ENCODE measurements around the gene PCNT.
"Not testable (repeated sequence)": the region's sequence is repeated elsewhere in the genome, so short reads cannot be mapped to it uniquely, and the experiment has no call there.

Gene PCNT

DNA sequence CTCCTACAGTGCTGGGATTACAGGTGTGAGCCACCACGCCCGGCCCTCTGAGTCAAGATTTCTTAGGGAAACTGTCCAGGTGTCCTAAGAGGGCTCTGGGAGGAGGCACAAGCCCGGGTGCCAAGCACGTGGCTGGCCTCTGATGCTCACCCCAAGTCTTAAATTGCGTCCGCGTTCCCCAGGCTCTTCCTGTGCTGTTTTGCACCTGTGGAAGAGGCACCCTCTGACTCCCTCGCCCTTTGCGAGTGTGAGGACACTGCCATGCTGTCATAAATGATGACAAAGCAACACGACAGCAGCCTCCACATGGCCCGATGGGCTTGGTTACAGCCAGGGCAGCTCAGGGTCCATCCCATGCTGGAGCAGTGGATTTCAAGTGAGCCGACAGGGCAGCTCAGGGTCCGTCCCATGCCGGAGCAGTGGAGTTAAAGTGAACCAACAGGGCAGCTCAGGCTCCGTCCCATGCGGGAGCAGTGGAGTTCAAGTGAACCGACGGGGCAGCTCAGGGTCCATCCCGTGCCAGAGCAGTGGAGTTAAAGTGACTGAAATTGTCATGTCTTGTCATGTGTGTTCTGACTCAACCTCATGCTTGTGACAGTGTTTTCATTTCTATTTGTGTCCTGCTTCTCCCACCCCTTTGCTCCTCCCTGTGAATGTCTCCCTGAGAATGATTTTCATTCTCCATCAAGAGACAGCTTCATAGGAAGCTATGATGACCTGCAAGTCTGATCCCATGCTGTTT lies 33.9 kb downstream of the PCNT start:
- no peak for DNase-seq (ENCODE audit: low spot score)

DNA sequence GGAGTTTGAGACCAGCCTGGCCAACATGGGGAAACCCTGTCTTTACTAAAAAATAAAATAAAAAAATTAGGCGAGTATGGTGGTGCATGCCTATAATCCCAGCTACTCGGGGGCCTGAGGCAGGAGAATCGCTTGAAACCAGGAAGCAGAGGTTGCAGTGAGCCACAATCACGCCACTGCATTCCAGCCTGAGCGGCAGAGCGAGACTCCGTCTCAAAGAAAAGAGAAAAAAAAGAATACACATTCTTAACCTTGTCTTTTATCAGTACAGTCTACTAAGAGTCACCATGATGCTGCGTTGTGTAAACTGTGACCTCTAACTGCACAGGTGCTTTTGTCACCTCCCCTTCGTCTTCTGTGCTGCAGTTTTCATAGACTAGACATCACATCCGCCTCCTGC lies 37.2 kb downstream of the PCNT start:
- no peak for DNase-seq (ENCODE audit: low spot score)

DNA sequence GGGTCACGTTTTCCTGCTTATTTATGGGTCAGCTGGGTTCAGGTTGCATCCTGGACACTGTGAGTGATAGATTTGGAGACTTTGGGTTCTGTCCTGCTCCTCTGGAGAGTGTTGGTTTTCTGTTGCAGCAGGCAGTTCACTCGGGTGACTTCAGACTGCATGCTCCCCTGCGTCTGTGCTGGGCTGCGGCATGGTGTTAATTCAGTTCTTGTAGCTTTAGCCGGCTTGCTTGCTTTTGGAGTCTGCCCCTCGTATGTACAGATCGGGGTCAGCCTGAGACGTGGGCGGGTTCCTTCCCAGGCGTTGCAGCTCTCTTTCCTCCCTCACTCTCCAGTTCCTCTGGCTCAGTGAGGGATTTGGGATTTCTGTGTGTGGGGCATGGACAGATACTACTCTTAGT lies 38.0 kb downstream of the PCNT start:
- DNase-seq (ENCODE audit: low spot score), result no peak

DNA sequence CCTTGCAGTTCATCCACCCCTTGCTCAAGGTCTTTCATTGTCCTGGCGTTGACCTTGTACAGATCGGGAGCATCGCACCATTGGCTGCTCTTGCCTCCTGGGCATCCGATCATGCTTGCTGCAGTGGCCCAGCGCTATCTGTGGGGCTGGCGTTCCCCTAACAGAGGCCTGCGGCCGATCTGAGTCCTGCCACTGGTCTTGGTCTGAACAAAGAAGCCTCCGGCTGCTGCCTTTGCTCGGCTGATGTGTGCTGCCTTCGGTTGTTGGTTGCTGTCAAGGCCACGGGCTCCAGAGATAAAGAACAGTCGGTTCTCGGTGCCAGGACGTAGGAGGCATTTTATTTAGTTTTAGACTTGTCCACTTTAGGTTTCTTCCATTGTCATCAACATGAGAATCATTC lies 39.0 kb downstream of the PCNT start:
- no peak for DNase-seq (ENCODE audit: low spot score)

DNA sequence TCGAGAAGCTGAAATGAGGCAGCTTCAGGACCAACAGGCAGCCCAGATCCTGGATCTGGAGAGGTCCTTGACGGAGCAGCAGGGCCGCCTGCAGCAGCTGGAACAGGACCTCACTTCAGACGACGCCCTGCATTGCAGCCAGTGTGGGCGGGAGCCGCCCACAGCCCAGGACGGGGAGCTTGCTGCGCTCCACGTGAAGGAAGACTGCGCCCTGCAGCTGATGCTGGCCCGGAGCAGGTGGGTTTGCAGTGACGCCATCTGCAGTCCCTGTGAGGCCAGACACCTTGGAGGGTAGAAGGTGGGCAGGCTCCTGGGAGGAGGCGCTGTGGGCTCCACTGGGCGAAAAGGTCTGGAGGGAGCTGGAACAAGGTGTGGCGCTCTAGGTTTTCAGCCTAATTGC lies 39.7 kb downstream of the PCNT start:
- DNase-seq (ENCODE audit: low spot score), result no peak

DNA sequence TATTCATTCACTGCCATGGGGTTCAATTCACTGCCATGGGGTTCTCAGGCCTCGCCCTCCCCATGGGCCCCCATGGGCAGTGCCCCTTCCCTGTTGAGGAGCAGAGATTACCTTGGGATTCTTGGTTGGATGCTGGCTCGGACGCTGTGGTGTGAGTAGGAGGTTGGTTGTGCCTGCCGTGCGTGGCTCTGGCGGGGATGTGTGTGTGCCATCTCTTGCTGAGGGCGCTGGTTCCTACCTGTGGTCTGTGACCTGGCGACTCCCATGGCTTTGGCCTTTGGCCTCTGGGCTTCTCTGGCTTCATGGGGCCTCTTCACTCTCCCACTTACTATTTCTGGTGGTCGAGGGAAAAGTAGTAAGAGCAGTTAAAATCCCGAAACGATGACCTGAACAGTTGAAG lies 42.1 kb downstream of the PCNT start:
- DNase-seq (ENCODE audit: low spot score), result no peak

DNA sequence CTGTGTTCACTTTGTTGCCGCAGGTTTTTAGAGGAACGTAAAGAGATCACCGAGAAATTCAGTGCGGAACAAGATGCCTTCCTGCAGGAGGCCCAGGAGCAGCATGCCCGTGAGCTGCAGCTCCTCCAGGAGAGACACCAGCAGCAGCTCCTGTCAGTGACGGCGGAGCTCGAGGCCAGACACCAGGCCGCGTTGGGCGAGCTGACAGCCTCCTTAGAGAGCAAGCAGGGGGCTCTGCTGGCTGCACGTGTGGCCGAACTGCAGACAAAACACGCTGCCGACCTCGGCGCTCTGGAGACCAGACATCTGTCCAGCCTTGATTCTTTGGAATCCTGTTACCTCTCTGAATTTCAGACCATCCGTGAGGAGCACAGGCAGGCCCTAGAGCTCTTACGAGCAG lies 42.6 kb downstream of the PCNT start:
- no peak for DNase-seq (ENCODE audit: low spot score)

DNA sequence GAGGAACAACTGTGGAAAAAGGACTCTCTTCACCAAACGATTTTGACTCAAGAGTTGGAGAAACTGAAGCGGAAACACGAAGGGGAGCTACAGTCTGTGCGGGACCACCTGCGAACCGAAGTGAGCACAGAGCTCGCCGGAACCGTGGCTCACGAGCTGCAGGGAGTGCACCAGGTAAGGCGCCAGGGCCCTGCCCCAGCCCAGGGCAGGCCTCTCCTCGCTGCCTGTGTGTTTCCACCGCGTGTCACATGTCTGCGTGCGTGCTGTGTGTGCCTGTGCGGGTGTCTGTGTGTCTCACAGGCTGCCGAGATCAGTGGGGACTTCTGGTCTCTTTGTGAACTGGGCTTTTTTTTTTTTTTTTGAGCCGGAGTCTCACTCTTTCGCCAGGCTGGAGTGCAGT lies 43.0 kb downstream of the PCNT start:
- no peak for DNase-seq (ENCODE audit: low spot score)

DNA sequence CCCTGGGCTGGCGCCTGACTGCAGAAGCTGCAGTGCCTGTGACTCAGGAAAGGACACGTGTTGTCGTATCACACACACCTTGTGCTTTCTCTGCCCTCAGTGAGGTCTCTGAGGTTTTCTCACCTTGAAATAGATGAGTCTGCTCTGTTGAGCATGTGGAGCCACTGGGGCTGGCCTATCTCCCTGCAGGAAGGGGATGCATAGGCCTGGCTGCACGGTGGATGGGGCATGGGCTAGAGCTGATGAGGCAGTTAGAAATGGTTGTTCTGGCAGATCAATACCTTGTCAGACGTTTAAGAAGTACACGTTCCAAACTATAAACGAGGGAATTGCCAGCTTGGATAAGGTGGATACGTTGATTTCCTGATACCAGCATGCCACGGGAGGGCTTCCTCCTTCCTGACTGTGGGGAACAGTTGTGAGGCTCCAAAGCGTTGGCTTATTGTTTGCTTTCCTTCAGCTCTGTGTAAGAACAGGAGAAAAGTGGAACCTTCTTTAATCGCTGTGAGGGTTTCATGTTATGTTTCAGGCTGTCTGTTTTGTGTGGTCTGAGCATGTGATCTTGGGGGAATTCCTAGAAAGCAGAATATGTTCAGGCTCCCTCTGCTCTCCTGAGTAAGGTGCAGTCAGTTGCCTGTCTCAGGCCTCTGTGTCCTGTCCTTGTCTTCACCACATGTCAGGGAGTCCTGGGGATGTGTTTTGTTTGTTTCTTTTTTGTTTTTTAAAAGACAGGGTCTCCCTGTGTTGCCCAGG lies 44.8 kb downstream of the PCNT start:
- DNase-seq (ENCODE audit: low spot score), result no peak

DNA sequence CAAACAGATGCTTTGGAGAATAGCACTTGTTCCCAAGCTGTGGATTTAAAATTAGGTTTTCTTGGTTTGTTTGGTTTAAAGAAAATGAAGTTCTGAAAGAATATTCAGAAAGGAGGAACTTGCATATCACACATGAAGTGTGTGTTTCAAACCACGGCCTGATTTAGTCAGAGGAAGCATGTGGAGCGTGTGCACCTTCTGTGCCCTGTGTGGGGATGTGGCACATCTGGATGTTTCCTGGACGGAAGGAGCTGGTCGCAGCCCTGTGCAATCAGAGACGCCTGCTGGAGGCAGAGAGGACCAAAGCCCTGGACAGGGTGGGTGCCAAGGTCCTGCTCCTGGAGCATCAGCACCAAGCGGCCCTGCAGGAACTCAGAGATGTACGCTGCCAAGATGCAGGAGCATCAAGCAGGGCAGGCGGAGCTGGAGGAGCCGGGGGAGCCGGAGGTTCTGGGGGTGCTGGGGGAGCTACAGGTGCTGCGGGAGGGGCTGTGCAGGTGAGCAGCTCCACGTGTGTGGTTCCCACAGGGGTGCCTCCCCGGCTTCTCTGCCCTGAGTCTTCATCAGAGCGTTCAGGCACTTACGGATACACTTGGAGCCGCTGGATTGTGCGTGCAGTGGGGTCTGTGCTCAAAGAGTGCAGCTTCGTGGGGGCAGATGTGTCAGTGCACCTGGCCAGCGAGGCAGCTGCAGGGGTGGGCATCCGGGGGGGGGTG lies 45.7 kb downstream of the PCNT start:
- no peak for DNase-seq (ENCODE audit: low spot score)

DNA sequence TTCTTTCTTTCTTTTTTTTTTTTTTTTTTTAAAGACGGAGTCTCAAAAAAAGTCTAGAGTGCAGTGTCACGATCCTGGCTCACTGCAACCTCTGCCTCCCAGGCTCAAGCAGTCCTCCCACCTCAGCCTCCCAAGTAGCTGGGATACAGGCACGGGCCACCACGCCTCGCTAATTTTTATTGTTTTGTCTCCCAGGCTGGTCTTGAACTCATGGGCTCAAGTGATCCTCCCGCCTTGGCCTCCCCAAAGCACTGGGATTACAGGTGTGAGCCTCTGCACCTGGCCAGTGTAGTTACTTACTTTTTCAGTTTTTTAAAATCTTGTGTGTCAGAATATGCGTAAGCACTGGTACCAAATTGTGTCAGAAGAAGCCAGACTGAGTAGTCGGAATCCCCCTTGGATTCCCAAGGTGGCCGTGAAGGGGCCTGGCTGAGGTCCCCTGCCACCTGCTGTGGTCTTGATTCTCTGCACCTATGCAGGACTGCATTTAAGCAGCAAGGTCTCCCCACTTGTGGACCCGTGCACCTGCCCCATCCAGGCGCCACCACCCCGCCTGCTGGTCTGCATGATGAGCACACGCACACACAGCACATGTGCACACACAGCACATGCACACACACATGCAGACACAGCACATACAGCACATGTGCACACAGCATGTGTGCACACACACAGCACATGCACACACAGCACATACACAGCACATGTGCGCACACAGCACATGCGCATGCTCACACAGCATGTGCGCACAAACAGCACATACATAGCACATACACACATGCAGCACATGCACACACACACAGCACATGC lies 47.5 kb downstream of the PCNT start:
- no peak for DNase-seq (ENCODE audit: low spot score)

DNA sequence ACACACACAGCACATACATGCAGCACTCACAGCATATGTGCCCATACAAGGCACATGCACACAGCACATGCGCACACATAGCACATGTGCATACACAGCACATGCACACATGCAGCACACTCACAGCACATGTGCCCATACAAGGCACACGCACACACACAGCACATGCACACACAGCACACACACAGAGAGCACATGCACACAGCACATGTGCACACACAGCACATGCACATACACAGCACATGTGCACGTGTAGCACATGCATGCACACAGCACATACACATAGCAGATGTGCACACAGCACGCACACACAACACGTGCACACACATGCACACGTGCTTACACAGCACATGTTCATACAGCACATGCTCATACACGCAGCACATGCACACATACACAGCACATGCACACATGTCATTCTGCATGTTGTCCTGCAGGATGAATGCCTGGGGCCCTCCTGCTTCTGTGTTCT lies 48.1 kb downstream of the PCNT start:
- no peak for DNase-seq (ENCODE audit: low spot score)

DNA sequence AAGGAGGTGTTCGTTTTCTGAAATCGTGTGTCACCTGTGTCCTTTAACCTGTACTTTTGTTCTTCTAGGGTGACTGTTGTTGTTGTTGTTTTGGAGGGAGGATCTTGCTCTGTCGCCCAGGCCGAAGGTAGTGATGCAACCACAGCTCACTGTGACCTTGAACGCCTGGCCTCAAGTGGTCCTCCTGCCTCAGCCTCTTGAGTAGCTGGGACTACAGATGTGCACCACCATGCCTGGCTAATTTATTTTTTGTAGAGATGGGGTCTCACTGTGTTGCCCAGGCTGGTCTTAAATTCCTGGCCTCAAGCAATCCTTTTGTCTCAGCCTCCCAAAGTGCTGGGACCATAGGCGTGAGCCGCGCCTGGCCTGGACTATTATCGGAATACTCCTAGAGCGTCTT lies 49.0 kb downstream of the PCNT start:
- not testable (repeated sequence) for DNase-seq (ENCODE audit: low spot score)

DNA sequence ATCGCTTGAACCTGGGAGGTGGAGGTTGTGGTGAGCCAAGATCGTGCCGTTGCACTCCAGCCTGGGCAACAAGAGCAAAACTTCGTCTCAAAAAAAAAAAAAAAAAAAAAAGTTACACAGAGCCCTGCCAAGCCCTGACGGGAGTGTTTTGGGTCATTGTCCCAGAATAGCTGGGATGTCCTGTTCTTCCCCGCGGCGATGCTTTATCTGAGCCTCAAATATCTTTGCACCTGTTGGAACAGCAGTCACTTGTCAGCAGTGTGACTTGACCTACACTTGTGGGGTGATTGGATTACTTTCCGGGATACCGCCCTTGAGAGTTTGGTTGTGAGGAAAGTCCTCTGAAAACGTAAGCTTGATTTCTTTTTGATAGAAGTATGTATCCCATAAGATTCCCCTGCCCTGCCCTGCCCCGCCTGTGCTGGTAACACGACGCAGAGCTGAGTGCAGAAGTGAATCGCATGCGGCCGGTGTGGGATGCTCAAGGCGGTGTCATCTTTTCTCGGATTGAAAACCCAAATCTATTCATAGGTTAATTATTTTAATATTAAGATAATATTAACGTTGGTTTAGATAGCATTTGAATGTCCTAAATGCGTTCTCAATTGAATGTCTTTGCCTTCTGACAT lies 50.9 kb downstream of the PCNT start:
- DNase-seq (ENCODE audit: low spot score), result no peak

DNA sequence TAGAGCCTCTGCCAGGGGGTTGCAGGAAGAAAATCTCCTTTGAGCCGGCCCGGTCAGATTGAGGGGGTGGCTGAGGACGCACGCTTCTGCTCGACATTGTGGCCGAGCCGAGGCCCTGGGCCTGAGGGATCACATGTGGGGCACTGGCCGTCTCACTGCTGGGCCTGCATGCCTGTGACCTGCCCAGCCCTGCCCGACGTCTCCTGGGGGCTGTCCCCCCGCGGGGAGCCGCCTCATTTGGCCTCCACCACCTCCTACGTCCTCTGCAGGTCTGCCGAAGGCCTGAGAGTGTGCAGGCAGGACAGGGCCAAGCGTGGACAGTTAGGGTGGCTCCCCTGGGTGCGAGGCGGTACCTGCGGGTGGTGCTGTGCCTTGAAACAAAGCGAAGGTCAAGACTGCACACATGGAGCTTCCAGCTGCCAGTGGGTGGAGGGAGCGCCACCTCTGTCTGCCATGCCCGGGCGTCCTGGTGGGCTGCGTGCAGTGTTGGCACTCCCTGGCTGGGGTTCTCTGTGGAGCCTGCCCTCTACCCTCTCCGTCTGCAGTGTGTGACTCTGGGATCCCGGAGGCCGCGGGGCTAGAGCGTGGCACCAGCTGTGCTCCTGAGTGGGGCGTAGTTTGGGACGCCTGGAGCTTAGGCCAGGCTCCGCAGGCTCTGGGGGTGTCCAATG lies 51.7 kb downstream of the PCNT start:
- DNase-seq (ENCODE audit: low spot score), result no peak

DNA sequence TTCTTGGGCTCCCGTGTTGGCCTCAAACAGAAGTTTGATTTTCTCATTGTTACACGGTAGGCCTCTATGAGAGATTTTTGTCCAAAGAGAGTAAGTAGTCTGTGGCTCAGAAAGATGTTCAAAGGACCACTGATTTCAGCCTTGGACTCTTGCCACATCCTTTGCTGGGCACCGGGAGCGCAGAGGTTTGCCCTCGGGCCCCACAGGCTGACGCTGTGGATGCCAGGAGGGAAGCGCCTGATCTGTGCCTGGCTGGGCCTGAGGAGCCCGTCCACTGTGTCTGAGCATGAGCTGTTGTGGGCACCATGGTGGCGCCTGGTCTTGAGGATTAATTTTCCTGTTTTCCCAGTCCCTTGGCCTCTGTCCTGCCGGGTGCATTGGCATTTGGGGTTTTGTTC lies 52.3 kb downstream of the PCNT start:
- no peak for DNase-seq (ENCODE audit: low spot score)

DNA sequence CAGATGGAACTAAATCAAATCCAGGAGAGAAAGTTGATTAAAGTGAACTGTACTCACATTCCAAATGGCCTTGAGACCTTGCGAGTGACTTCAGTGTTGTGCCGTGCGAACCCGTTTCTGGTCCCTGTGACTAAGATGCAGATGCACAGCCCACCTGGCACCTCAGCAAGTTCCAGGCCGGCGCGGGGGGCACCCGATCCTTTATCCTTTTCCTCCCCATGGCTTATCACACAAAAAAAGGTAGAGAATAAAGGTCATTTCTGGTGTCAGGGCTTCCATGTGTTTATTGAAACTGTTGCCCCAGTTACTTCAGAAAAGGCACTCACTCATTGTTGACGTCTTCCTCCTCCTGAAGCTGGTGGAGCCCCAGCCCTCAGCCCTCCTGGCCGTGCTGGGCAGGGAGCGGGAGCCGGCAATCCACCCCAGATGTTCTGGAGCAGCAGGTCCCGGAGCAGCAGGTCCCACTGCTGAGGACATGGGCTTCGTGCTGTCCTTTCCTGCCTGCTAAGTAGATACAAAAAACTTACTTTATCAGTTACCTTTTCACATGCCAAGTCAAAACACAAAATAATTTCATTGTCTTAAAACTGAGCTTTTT lies 53.0 kb downstream of the PCNT start:
- no peak for DNase-seq (ENCODE audit: low spot score)

DNA sequence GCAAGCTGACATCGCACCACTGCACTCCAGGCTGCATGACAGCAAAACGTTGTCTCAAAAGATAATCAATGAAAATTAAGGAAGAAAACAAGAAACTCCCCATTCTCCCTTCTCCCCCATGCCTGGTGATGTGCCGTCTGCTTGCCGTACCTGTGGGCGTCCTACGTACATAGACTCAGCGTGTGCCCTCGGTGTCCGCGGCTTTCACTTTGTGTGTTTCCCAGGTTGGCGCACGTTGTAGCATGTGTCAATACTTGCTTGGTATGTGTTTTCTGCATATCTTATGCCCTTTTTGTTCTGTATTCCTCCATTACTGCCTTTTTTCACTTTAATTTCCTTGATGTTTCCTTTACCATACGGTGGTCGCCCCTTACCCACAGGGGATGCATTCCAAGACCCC lies 53.8 kb downstream of the PCNT start:
- no peak for DNase-seq (ENCODE audit: low spot score)

DNA sequence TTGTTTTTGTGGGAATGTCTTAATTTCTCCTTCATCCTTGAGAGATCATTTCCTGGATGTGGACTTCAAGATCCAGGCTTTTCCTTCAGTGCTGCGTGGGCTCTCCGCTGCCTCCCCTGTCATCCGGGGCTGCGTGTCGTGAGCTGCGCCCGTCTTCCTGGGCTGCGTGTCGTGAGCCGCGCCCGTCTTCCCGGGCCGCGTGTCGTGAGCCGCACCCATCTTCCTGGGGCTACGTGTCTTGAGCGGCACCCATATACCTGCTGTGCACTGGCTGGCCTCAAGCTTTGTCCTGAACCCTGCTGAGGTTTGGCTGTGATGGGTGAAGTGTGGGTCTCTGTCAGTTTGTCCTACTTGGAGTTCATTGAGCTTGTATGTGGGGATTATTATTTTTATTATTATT lies 55.1 kb downstream of the PCNT start:
- no peak for DNase-seq (ENCODE audit: low spot score)

DNA sequence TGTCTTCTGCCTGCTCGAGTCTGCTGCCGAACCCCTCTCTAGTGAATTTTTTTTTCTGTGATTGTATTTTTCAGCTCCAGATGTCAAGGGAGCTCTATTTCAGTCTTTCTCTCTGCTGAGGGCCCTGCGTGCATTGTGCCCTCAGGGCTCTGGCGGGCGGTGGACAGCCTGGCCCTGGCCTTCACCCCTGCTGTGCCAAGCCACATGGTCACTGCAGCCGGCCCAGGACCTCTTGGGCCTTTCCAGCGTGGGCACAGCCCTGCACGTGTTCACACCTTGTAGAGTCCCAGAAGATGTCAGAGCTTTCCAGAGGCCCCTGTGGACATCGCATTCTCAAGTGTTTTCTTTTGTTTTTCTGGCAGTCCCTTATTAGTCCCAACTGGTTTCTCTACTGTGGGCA lies 55.7 kb downstream of the PCNT start:
- DNase-seq (ENCODE audit: low spot score), result no peak

DNA sequence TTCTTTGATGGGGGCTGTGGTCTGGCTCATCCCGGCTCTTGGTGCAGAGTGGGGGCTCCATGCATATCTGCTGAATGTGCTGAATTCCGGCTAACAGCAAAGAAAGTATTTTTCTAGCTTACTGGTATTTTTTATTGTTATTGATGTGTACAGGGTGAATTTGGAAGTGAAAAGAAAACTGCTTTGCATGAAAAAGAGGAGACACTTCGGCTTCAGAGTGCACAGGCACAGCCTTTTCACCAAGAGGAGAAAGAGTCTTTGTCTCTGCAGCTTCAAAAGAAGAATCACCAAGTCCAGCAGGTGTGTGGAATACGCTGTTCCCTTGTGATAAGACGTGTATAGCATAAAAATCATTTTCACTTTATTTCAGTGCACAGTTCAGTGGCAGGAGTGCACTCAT lies 57.6 kb downstream of the PCNT start:
- DNase-seq (ENCODE audit: low spot score), result no peak
